NCI-H128 (cell line): ENCODE measurements around the gene CCDC88A.
"Not testable (repeated sequence)": the region's sequence is repeated elsewhere in the genome, so short reads cannot be mapped to it uniquely, and the experiment has no call there.

Experiments used
- DNase-seq: peaks from one replicate; lab custom pipeline; 2025; ENCODE audit not compliant: unreplicated experiment; lab: John Stamatoyannopoulos, UW

The CCDC88A gene

DNA sequence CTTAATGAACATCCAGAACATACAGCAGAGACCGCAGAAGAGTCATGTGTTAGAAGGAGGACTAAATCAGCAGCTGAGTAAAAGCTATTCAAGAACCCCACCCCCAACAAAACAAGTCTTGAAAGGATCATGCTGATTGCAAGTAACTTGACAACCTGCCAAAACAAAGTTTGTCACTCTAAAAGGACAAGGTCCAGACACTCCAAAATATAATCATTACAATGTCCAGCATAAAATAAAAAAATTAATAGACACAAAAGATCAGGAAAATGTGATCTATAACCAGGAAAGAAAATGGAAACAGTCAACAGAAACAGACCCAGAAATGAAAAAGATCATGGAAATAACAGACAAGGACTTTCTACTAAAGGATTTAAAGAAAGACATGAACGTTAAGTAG, 28.5 kb downstream of the CCDC88A start:
- DNase-seq, result no peak

DNA sequence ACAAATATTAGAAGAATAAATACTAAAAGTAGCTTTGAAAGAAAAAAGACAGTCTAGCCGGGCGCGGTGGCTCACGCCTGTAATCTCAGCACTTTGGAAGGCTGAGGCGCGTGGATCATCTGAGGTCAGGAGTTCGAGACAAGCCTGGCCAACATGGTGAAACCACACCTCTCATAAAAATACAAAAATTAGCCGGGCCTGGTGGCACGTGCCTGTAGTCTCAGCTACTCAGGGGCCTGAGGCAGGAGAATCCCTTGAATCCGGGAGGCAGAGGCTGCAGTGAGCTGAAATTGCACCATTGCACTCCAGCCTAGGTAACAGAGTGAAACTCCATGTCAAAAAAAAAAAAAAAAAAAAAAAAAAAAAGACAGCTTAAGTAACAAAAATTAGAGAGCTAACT, 34.1 kb downstream of the CCDC88A start:
- not testable (repeated sequence) for DNase-seq

DNA sequence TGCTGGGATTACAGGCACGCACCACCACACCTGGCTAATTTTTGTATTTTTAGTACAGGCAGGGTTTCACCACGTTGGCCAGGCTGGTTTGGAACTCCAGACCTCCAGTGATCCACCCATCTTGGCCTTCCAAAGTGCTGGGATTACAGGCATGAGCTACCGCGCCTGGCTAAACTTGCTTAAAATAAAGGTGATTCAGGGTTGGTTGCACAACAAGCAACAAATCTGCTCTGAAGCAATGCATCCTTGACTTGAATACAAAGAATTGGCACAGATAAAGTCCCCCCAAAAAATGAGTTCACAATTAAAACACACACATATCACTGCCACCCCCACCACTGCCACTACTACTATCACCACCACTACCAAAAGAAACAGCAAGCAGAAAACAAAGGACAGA, 34.9 kb downstream of the CCDC88A start:
- no peak for DNase-seq

DNA sequence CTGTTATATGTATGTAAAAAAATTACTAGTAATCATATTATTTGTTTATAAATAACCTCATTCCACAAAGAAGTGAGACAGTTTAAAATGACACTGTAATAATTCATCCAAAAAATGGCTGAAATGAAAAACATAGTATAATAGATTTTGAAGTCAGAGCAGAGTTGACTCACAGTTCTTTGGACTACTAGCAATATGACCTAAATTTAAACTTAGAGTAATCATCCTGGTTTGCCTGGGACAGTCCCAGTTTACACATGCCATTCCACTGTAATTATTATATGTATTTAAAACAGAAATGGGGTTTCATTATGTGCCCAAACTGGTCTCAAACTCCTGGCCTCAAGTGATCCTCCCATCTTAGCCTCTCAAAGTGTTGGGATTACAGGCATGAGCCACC, 48.3 kb downstream of the CCDC88A start:
- no peak for DNase-seq

DNA sequence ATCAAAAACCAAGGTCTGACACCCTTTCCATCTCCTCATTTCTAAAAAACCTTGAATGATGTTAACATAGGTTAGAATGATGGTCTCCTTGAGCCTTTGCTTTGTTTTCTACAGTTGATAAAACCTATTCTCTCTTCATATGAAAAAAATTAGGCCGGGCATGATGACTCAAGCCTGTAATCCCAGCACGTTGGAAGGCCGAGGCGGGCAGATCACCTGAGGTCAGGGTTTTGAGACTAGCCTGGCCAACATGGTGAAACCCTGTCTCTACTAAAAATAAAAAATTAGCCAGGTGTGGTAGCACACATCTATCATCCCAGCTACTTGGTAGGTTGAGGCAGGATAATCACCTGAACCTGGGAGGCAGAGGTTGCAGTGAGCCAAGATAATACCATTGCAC, 49.4 kb downstream of the CCDC88A start:
- DNase-seq, result no peak

DNA sequence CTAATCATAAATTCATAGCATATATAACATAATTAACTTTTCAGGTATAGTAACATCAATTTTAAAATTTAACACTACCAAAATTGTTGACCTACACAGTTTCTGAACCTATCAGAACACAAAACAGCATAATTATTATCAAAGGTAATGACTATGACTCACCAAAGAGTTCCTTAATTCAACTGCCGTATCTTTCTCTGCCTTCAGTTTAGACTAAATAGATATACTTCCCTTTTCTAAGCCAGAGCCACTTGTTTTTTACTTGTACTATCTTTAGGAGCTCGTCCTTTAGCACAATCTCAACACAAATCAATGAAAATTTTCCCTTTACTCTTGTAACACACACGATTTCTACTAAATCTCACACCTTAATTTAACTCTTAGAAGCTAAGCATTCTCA, 54.4 kb downstream of the CCDC88A start:
- no peak for DNase-seq

DNA sequence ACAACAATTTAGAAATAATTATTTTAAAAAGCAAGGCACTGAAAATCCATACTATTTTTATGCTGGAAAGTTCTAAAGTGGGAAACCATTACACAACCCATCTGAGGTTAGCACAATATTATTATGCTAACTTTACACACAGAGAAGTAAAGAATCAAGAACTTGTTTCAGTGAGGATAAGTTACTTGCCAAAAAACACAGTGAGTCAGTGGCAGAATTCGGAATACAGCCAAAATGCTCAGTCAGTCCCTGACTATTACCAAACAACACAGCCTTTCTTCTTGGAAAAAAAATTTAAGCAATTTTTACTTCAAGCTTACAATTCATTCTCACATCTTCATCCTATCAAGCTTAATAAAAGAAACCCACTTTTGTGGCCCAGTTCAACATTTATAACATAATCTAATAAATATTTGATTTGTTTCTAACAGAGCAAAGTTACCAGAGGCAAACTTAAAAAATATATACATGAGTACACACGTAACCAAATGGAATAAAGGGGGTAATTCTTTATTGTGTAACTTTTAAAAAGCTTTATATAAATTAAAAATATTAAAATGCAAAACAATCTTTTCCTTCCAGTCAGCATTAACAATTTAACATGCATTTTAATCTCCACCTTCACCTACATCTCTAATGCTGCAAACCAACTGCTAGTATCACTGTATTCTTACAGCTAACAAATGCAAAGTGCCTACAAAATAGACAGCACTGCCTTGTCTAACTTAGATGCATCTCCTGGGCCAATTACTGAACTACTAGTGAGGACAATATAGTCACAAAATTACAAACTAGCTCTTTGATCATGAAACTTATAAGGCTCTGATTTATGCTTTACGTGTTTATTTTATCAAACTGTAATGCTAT, 55.2 kb downstream of the CCDC88A start:
- no peak for DNase-seq

DNA sequence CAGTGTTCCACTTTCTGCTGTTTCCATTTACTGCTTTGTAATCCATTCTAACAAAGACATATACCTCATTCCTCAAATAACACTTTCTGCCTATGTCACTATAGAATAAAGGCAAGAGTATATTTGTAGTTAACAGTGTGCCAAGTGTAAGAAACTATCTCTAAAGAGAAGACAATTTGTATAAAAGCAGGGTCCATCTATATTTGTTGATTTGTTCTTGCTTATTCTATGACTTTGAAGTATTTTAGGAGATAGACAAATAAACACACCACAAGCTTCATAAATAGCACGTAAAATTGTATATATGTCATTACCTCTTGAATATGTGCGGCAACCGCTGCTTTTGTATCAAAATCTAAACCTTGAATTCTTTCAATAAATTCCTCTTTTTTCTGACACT, 56.0 kb downstream of the CCDC88A start:
- DNase-seq, result no peak

DNA sequence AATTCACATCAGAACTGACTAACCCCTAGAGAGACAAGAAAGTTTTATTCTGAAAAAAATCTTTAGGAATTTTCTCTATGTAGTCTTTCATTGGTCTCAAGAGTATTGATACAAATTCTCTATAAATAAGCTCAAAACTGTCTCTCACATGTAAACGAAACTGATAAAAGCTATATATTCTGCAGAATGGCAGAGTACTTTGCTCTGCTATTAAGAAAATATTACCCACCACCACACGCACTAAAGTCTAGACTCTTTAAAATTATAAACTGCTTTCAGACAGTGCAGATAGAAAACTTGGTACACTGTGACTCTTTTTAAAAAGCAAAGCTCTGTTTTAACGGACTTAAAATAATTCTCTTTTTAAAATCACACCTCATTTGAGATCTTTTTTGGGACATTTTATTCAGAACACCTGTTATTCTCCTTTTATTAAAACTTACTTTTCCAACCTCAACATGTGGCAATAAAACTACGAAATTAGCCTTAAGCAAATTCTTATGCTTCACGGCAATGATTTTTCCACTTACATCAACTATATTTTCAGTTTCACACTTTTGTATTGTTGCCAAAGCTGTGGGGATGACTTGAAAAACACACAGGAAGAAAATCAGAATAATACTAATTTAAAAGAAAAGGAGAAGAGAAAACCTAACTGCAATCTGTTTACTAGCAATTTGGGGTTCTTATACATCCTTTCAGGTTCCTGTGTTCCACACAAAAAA, 58.0 kb downstream of the CCDC88A start:
- no peak for DNase-seq

DNA sequence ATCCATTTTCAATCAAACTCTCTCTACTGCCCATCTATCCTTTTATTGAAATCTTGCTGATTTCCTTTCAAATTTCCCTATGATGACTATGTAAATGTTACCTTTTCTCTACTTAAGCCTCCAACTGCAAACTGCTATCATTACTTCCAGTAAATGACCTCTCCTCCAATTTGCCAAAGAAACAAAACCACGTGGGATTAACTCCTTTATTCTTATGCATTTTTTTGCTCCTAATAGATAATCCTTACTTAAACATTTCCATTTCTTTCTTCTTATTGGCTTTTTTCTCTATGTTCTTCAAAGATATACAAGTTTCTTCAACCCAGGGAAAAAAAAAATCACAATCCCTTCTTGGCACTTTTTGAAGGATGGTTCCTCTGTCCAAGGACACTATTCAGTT, 61.2 kb downstream of the CCDC88A start:
- no peak for DNase-seq

DNA sequence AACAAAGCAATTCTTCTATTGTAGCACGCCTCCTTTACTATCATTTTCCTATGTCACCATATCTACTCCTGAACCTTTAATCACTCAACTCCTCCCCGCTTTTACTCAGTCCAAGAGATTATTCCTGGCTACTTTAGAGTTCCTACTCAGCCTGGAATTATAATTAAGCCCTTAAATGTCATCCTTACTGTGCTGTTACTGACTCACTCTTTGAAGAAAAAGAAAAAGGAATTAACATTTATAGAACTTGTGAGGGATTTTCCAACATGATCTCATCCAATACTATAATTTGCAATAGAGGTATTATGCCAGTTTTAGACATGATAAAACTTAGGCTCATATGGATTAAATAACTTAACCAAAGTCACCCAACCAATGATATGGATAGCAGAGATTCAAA, 61.7 kb downstream of the CCDC88A start:
- DNase-seq, result no peak

DNA sequence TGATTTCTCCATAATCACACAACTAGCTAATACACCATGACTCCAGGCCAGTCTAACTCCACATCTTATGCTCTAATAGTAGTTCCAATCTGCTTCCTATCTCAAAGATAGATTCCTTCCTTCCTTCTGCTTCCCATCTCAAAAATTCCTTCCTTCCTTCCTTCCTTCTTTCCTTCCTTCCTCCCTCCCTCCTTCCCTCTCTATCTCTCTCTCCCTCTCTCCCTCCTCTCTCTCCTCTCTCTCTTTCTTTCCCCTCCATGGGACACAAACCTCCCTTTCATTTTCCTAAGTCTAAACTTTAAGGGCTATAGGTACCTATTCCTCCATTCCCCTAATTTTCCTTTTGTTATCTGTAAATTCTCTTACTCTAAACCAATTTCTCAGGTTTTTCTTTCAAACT, 62.5 kb downstream of the CCDC88A start:
- DNase-seq, result no peak

DNA sequence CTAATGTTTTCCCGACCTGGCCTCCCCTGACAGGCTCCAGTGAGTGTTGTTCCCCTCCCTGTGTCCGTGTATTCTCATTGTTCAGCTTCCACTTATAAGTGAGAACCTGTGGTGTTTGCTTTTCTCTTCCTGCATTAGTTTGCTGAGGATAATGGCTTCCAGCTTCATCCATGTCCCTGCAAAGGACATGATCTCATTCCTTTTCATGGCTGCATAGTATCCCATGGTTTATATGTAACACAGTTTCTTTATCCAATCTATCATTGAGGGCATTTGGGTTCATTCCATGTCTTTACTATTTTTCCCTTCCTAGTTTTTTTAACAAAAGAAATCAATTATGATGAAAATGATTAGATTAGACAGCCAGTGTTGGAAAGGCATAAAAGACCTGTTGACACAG, 63.5 kb downstream of the CCDC88A start:
- not testable (repeated sequence) for DNase-seq

DNA sequence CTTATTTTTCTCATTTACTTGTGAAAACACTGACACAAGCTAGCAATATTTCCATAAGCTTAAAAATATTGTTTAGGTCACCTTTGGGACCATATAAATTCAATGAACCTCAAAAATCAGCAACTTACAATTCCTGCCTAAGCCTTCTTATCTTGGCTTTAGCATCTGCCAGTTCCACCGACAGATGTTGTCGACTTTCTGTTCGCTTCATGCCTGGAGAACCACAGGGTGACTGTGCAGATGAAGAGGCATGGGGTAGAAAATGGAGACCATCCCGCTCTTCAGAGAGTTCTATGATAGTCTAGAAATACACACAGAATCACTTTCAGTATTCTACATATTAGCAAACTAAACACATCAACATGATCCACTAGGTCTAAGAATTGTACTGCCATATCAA, 64.2 kb downstream of the CCDC88A start:
- DNase-seq, result no peak

DNA sequence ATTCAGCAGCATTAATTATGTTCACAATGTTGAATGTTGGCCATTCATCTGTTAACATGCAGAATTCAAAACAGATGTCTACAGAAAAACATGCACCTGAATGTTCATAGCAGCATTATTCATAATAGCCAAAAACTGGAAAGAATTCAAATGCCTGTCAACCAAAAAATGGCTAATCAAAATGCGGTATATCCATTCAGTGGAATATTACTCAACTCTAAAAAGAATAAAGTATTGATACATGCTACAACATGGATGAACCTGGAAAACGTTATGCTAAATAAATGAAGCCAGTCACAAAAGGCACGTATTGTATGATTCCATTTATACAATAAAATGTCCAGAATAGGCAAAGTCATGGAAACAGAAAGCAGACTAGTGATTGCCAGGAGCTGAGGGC, 68.0 kb downstream of the CCDC88A start:
- no peak for DNase-seq

DNA sequence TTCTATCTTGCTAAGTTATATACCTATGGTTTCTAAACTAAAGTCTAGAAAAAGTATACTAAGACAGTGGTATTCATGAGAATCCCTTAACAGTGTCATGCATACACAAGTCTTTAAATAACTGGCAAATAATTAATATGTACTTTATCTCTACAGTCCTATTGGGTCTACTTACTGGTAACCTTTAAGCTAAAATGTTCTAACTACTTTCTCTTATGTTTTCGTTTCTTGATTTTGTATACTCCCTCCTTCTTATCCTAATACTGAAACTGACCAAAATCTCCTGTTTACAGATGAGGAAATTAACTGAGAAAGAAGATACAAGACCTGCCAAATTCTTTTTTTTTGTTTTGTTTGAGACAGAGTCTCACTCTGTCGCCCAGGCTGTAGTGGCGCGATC, 74.6 kb downstream of the CCDC88A start:
- no peak for DNase-seq

DNA sequence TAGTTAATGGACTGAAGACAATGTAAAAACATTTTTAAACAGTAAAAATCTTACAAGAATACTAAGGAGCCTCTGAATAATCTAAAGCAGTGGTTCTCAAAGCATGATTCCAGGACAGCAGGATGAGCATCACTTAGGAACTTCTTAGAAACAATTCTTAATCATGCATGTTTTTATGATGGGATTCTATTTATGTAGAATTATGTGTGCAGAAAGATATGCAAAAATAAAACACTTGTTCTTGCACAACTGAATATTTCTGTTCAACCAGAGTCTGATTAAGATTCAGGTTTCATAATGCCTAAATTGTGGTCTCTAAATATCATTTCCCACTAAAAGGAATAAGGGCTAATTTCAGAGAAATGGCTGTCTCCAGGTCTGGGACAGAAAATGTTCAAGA, 81.4 kb downstream of the CCDC88A start:
- DNase-seq, result no peak

DNA sequence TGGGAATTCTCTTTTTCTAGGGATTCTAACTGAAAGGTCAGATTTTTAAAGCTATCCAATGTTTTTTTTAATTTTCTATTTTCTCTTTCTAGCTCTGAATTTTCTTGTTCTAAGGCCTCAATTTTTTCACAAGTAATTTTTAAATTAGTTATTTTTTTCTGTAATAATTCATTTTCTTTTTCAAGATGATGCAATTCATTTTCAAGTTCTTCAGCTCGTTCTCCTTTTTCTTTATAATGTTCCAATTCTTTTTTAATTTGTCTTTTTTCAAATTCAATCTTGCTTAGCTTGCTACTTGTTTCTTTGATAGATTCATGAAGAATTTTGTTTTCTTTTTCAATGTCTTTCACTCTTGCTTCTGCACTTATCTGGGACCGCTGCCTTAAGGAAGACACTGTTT, 84.9 kb downstream of the CCDC88A start:
- DNase-seq, result no peak

DNA sequence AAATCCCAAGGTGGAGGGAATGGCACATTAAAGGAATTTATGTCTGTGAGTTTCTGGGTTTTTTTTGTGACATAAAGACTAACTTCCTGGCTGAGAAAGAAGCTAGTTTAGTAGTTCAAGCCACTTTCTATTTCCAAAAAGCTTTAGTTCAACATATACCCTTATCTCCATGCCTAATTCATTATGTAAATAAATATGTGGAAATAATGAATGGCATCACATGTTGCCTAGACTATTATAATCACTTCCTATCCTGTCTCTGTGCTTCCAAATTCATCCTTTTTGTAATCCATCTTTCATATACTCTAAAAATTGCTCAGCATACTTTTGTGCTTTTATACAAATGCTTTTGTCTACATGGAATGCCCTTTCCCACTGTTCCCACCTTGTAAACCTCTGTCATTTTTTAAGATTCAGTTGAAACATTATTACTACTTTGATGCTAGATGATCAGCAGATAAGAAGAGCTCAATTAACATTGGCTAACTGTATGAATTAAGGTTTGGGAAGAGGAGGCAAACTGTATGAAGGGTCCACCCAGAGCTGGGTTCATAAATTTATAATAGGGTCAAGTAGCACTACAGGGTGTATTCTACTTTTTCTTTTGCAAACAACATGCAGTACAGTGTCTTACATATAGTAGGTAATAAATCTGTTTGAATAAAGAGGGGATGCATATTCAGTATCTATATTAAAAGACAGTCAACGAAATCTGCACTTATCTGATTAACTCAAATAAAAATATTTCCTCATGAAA, 88.9 kb downstream of the CCDC88A start:
- DNase-seq, result no peak

DNA sequence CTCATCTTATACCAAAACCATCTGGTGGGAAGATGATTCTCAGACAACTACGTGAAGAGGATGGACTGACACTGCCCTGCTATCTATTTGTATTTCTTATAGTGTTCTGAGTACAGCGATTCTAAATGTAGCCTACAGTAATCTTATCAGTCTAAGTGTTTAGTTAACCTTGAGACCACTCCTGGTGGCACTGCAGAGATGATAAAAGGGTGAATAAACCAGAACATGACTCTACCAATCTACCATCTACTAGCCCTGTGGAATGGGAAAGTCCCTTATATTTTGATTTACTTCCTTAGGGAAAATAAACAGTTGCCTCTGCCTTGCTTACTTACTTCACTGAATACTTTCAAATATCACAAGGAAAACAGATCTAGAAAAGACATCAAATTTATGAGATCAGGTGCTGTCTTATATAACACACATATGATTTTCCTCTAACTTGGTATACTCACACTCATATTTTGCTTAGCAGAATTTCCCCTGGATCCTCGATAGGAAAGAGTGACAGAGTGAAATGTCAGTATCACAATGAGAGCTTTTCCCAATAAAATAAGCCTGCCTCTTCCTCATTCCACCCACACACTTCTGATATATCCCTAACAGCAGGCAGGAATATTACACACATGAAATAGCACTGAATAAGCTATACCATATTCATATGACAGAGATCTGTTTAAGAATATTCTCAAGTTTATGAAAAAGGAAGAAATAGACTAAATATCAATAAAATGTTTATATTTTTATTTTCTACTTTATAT, 92.0 kb downstream of the CCDC88A start:
- no peak for DNase-seq

DNA sequence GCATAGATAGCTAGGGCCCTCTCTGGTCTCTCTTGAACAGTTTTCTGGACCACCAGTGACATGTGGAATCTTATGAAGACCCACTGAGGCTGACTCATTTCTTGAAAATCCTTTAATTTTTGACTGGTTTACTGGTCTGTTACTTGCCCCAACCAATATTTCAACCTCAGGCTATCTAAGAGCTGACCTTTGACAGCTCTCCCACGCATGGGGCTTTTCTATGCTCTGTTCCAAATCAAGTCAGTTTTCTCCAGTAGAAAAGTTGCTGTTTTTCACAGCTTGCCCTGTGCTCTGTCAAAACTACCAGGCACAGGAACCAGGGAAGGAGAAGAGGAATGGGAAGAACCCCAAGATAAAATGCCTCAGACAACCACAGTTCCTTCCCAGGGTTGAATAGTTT, 104.7 kb downstream of the CCDC88A start:
- DNase-seq, result no peak
